T follicular helper cell (primary cell): ENCODE results near the gene LRBA.
"Not testable (repeated sequence)": the region's sequence is repeated elsewhere in the genome, so short reads cannot be mapped to it uniquely, and the experiment has no call there.

Source experiments
- DNase-seq: peaks from one replicate; pipeline ENCODE4 v3.0.0-alpha.2; 2020; ENCODE audit warnings: low read depth

The LRBA gene

GRCh38 chr4:150801833-150802232 lies 213.3 kb downstream of the LRBA start:
- no peak for DNase-seq

GRCh38 chr4:150799207-150799606 lies 215.9 kb downstream of the LRBA start:
- no peak for DNase-seq

- no peak for DNase-seq
Observed at GRCh38 chr4:150794706-150795105, 220.4 kb downstream of the LRBA start.

- DNase-seq = no peak
Observed at GRCh38 chr4:150789864-150790263, 225.2 kb downstream of the LRBA start.

DNA sequence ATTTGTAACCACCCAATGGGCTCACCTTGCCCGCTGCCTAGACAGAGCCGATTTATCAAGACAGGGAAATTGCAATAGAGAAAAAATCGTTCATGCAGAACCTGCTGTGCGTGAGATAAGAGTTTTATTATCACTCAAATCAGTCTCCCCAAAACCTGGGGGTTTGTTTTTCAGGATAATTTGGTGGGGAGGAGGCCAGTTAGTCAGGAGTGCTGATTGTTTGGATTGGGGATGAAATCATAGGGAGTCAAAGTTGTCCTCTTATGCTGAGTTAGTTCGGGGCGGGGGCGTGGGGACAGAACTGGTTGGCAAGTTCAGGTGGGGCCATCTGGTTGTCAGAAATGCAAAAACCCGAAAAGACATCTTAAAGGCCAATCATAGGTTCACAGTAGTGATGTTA lies 230.1 kb downstream of the LRBA start:
- DNase-seq = no peak

DNA sequence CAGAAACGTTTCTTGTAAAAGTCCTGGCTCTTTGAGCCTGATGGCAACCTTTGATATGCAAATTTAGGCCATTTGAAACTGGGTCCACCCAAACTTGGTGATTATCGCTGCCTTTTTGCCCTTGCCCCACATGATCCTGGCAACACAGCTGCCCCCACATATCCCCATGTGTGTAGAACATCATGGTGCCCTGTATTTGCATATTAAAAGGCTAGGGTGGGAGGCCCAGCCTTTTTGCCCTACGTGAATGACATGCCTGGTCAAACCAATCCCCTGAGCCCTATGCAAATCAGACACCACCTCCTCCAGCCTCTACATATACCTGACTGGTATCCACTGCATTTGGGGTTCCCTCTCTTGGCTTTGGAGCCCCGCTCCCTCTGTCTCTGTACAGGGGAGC lies 230.8 kb downstream of the LRBA start:
- no peak for DNase-seq

DNA sequence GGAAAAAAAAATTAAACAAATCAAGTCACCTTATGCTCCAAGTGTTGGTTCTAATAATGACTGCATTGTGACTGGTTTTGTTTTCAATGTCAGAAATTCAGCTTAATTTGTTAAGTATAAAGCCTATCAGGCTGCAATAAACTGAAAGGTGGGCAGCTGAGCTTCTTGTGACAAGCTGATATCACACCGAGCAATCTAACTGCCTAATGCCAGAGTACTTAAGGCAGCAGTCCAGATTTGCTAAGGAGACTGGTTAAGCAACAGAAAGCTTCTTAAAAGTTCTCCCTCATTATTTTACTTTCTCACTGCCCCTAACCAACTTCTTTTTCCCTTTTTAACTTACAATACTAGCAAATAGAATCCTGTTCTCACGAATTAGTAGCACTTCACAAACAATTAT lies 232.2 kb downstream of the LRBA start:
- DNase-seq = no peak

DNA sequence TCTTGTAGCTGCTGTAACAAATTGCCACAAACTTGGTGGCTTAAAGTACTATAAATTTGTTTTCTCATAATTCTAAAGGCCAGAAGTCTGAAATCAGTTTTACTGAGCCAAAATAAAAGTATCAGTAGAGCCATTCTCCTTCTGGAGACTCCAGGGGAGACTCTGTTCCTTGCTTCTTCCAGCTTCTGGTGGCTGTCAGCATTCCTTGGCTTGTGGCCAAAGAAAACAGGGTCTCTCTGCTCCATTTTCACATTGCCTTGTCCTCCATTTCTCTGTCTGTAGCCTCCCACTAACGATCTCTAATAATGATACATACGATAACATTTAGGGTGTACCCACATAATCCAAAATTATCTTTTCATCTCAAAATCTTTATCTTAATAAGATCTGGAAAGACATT lies 232.8 kb downstream of the LRBA start:
- DNase-seq = no peak

DNA sequence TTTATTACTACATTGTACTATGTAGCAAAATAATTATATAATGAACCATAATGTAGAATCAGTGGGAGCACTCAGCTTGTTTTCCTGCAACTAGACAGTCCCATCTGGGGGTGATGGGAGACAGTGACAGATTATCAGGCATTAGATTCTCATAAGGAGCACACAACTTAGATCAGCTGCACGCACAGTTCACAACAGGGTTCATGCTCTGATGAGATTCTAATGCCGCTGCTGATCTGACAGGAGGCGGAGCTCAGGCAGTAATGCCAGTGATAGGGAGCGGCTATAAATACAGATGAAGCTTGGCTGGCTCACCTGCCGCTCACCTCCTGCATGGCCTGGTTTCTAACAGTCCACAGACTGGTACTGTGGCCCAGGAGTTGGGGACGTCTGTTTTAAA lies 233.9 kb downstream of the LRBA start:
- DNase-seq = no peak

DNA sequence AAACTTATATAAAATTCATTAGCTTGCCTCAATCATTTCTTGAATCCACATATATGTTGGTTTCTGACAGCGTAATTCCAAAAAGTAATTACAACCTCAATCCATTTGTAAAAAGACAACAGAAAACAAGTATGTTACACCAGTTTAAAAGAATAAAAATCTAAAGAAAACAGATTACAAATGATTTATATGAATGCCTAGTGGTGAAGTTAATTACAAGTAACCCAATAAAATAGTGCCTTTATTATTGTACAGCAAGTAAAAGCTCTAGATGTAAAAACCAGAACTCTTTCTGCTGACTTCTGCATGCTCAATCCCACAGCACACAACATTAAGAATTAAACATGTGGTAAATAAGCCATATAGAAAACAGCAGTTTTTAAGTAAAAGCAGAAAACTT lies 235.4 kb downstream of the LRBA start:
- no peak for DNase-seq

GRCh38 chr4:150773729-150774449 lies 241.2 kb downstream of the LRBA start:
- DNase-seq = no peak

DNA sequence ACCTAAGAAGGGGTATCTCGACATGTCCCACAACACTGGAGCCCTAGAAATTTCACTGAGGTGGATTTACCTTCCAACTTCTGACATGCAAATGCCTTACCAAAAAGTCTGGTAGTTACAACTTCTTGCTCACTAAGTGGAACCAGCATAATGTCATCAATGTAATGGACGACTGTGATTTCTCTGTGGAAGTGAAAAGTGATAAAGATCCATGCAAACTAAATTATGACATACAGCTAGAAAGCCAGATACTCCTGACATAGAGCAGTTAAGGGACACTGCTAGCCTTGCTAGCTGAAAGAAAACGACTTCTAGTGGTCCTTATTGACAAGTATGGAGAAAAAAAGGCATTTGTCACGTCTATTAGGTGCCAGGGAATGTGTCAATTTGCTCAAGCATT lies 242.1 kb downstream of the LRBA start:
- DNase-seq = no peak

DNA sequence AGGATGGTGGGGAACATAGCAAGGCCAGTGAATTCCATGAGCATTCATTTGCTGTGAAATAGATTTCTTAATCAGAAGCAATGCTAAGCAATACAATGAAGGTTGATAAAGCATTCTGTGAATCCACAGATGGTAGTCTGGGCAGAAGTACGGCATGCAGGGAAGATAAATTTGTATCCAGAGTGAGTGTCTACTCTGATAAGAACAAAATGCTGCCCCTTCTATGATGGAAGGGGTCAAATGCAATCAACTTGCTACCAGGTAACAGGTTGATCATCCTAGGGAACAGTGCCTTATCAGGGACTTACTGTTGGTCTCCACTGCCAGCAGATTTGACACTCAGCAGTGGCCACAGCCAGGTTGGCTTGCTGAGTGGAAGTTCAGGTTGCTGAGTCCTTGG lies 243.7 kb downstream of the LRBA start:
- DNase-seq = no peak

DNA sequence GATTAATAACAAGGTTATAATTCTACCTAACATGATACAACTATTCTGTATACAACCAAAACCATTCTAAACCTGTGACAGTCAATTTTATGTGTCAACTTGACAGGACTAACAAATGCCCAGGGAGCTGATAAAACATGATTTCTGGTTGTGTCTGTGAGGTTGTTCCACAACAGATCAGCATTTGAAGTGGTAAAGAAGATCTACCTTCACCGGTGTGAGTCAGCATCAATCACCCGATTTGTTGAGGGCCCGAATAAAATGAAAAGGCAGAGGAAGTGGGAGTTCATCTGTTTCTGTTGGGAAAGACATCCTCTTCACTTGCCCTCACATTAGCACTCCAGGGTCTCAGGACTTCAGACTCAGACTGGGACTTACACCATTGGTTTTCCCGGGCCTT lies 245.2 kb downstream of the LRBA start:
- no peak for DNase-seq

- no peak for DNase-seq
Observed at GRCh38 chr4:150769248-150769647, 245.8 kb downstream of the LRBA start.

DNA sequence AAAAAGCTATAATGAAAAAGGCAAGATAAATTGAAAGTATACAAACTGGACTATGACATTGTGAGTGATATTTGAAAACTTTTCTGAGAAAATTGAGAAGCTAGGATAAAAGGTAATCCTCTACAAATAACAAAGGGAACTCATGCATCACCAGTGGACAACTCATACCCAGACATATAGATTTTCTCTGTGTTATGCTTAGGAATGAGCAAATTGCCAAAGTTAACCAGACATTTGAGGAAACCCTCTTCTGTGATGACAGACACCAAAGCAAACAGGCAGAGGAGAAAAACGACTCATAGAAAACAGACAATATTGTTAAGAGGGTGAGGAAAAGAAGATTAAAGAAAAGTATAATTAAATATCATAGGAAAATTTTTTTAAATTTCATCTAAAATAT lies 246.6 kb downstream of the LRBA start:
- DNase-seq = no peak

DNA sequence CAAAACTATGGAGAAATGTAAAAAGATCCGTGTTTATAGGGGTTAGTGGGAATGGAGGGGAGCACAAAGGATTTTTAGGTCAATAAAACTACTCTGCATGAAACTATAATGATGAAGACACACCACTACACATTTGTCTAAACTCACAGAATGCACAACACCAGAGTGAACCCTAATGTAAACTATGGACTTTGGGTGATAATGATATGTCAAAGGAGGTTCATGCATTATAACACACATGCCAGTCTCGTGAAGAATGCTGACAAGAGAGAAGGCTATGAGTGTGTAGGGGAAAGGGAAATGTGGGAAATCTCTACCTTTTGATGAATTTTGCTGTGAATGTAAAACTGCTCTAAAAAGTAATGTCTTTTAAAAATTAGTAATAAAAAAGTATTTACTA lies 249.9 kb downstream of the LRBA start:
- no peak for DNase-seq

DNA sequence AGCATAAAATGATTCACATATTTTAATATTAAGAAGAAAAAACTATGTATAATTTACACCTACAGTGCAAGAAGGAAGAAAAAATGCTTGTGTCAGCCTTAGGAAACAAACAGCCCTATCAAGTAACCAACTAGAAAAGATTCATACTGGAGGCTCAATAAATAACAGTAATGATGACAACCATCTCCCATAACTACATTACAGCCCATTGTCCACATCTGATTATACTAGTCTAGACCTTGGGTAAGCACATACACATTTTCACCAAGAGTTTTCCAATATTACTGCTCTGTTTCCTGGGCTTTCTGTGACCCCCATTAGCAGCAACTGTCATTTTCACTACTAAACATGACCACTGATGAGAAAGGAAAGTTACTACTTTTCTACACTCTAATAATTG lies 263.4 kb downstream of the LRBA start:
- no peak for DNase-seq

DNA sequence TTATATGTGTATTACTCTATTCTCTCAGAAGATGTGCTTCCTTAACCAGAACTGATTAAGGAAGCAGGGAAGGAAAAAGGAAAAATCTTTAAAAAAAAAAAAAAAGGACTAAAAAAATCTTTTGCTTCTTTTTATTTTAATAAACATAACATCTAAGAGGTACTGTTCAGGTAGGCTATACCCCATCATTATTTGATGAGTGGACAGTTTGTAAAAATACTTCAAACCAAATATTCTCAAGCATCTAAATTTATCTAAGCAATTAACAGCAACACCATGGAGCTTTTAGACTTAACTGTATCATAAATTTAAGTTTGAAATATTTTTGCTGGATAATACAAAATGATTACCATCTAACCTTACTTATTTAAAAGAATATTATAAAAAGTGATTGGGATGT lies 264.3 kb downstream of the LRBA start:
- DNase-seq = no peak

- no peak for DNase-seq
Observed at GRCh38 chr4:150746156-150746555, 268.9 kb downstream of the LRBA start.

GRCh38 chr4:150744570-150744969 lies 270.5 kb downstream of the LRBA start:
- DNase-seq = no peak

- DNase-seq = no peak
Observed at GRCh38 chr4:150743564-150744342, 271.3 kb downstream of the LRBA start.

DNA sequence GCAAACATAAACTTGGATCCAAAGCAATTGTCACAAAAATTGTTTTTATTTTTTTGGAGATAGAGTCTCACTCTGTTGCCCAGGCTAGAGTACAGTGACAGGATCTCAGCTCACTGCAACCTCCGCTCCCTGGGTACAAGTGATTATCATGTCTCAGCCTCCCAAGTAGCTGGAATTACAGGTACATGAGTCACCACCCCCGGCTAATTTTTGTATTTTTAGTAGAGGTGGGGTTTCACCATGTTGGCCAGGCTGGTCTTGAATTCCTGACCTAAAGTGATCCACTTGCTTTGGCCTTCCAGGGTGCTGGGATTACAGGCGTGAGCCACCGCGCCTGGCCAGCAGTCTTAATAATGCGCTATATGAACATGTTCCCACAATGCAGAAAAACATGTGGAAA lies 272.2 kb downstream of the LRBA start:
- DNase-seq = not testable (repeated sequence)

DNA sequence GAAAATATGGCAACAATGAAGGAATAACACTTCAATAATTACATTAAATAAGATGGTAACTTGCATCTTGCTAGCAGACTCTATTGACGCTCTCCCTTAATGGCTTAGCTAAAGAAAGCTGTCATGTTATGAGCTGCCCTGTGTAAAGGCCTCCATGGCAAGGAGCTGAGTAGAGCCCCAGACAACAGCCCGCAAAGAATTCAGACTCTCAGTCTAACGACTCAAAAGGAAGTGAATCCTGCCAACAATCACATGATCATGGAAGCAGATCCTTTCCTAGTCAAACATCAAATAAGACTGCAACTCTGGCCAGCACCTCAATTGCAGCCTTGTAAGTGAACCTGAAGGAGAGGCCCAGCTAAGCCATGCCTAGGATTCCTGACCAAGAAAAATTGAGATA lies 275.5 kb downstream of the LRBA start:
- no peak for DNase-seq
